H9 (cell line): Measurements from ENCODE around the gene SIL1. TPM values are rescaled to one million over a fixed set of nuclear protein-coding genes. Genes with fewer than 3 reads are reported as not detected.

Experiments used
- DNase-seq: peaks from one replicate; pipeline ENCODE4 v3.0.0-alpha.2; 2017
- H2AFZ ChIP-seq: one replicate; pipeline ENCODE4 v1.6.1; 2013; ENCODE audit warnings: mild to moderate bottlenecking, low read length, control low read depth, moderate library complexity
- H2AK5ac ChIP-seq: 2 replicates; pipeline ENCODE4 v1.6.1; 2013; ENCODE audit warnings: low read length, control low read depth, mixed read lengths; ENCODE audit not compliant: insufficient read length
- H2BK120ac ChIP-seq: one replicate; pipeline ENCODE4 v1.6.1; 2013; ENCODE audit warnings: low read depth, mild to moderate bottlenecking, low read length, control low read depth, inconsistent platforms; ENCODE audit not compliant: poor library complexity, severe bottlenecking
- H2BK12ac ChIP-seq: 2 replicates; pipeline ENCODE4 v1.6.1; 2013; ENCODE audit warnings: low read length, control low read depth, mixed read lengths, low read depth; ENCODE audit not compliant: insufficient read length
- H2BK15ac ChIP-seq: 2 replicates; pipeline ENCODE4 v1.6.1; 2013; ENCODE audit warnings: low read depth, low read length, control low read depth
- H2BK20ac ChIP-seq: one replicate; pipeline ENCODE4 v1.6.1; 2013; ENCODE audit warnings: low read depth, mild to moderate bottlenecking, low read length, control low read depth, inconsistent platforms; ENCODE audit not compliant: poor library complexity, severe bottlenecking
- H2BK5ac ChIP-seq: 2 replicates; pipeline ENCODE4 v1.6.1; 2013; ENCODE audit warnings: low read length, control low read depth, mixed read lengths; ENCODE audit not compliant: insufficient read length
- H3K14ac ChIP-seq: 2 replicates; pipeline ENCODE4 v1.6.1; 2013; ENCODE audit warnings: low read length, control low read depth; ENCODE audit not compliant: insufficient read depth
- H3K18ac ChIP-seq: 2 replicates; pipeline ENCODE4 v1.6.1; 2013; ENCODE audit warnings: low read depth, mild to moderate bottlenecking, mixed read lengths, low read length, control low read depth; ENCODE audit not compliant: insufficient read length
- H3K23ac ChIP-seq: 2 replicates; pipeline ENCODE4 v1.6.1; 2013; ENCODE audit warnings: low read length, control low read depth, mixed read lengths, low read depth; ENCODE audit not compliant: insufficient read length
- H3K23me2 ChIP-seq: 2 replicates; pipeline ENCODE4 v1.6.1; 2013; ENCODE audit warnings: low read depth, mild to moderate bottlenecking, mixed read lengths, low read length, control low read depth; ENCODE audit not compliant: insufficient read length, poor library complexity, severe bottlenecking
- H3K27ac ChIP-seq: 2 replicates; pipeline ENCODE4 v1.5.1; 2013; ENCODE audit warnings: low read length, control low read depth, mixed read lengths, low read depth; ENCODE audit not compliant: insufficient read length
- H3K27me3 ChIP-seq: 2 replicates; pipeline ENCODE4 v1.6.1; 2013; ENCODE audit warnings: low read length, control low read depth, inconsistent platforms; ENCODE audit not compliant: insufficient read depth
- H3K4ac ChIP-seq: 2 replicates; pipeline ENCODE4 v1.6.1; 2013; ENCODE audit warnings: low read depth, mild to moderate bottlenecking, control low read depth, inconsistent platforms, low read length, moderate library complexity
- H3K4me1 ChIP-seq: 2 replicates; pipeline ENCODE4 v1.6.1; 2013; ENCODE audit warnings: low read length, control low read depth, inconsistent platforms; ENCODE audit not compliant: insufficient read depth
- H3K4me2 ChIP-seq: 2 replicates; pipeline ENCODE4 v1.6.1; 2013; ENCODE audit warnings: low read length, control low read depth, mixed read lengths; ENCODE audit not compliant: insufficient read length, insufficient read depth
- H3K56ac ChIP-seq: 2 replicates; pipeline ENCODE4 v1.6.1; 2013; ENCODE audit warnings: low read depth, mild to moderate bottlenecking, mixed read lengths, low read length, control low read depth; ENCODE audit not compliant: insufficient read length
- H3K79me1 ChIP-seq: 2 replicates; pipeline ENCODE4 v1.6.1; 2013; ENCODE audit warnings: low read depth, mild to moderate bottlenecking, moderate library complexity, low read length, control low read depth, inconsistent platforms; ENCODE audit not compliant: insufficient read depth, poor library complexity, severe bottlenecking
- H3K79me2 ChIP-seq: 2 replicates; pipeline ENCODE4 v1.6.1; 2013; ENCODE audit warnings: low read length, control low read depth, inconsistent platforms; ENCODE audit not compliant: insufficient read depth
- H3K9ac ChIP-seq: 2 replicates; pipeline ENCODE4 v1.6.1; 2013; ENCODE audit warnings: low read length, control low read depth, mixed read lengths; ENCODE audit not compliant: insufficient read length; ENCODE audit errors: extremely low read depth
- H3K9me3 ChIP-seq: one replicate; pipeline ENCODE4 v1.6.1; 2013; ENCODE audit warnings: low read depth, low read length, inconsistent platforms; ENCODE audit not compliant: control insufficient read depth
- H3T11ph ChIP-seq: one replicate; pipeline ENCODE4 v1.6.1; 2013; ENCODE audit warnings: mild to moderate bottlenecking, low read length, control low read depth, inconsistent platforms
- H4K20me1 ChIP-seq: one replicate; pipeline ENCODE4 v1.6.1; 2013; ENCODE audit not compliant: control insufficient read depth, insufficient read length, insufficient read depth
- H4K5ac ChIP-seq: 2 replicates; pipeline ENCODE4 v1.6.1; 2013; ENCODE audit warnings: low read depth, mild to moderate bottlenecking, mixed read lengths, low read length, control low read depth; ENCODE audit not compliant: insufficient read length
- H4K8ac ChIP-seq: replicated peaks from 2 replicates; pipeline ENCODE4 v1.6.1; 2013; ENCODE audit warnings: low read length, control low read depth, mixed read lengths, low read depth; ENCODE audit not compliant: insufficient read length
- H4K91ac ChIP-seq: 2 replicates; pipeline ENCODE4 v1.6.1; 2013; ENCODE audit warnings: low read depth, mild to moderate bottlenecking, moderate library complexity, mixed read lengths, low read length, control low read depth; ENCODE audit not compliant: insufficient read length
- H3K27ac Mint-ChIP-seq, 3 experiments: 2 replicates in 2 of 3; 3 replicates in 1 of 3; pipeline ENCODE4 v1.8.0; 2020 to 2021; ENCODE audit warnings: mixed read lengths in 3 of 3, mild to moderate bottlenecking in 1 of 3, moderate library complexity in 1 of 3
- H3K27me3 Mint-ChIP-seq: 2 replicates; pipeline ENCODE4 v1.8.0; 2021; ENCODE audit warnings: low read depth, mild to moderate bottlenecking, moderate library complexity, mixed read lengths
- H3K36me3 Mint-ChIP-seq, 3 experiments: 2 replicates in 2 of 3; 3 replicates in 1 of 3; pipeline ENCODE4 v1.8.0; 2020 to 2021; ENCODE audit warnings: low read depth in 3 of 3, mixed read lengths in 3 of 3; ENCODE audit not compliant: insufficient read depth in 1 of 3
- H3K4me1 Mint-ChIP-seq, 2 experiments: 2 replicates each; pipeline ENCODE4 v1.8.0; 2020; ENCODE audit warnings: mixed read lengths in 2 of 2
- H3K4me3 Mint-ChIP-seq, 2 experiments: 2 replicates in 1 of 2; 3 replicates in 1 of 2; pipeline ENCODE4 v1.8.0; 2020 to 2021; ENCODE audit warnings: mild to moderate bottlenecking in 2 of 2, mixed read lengths in 2 of 2, moderate library complexity in 1 of 2
- H3K9me3 Mint-ChIP-seq, 2 experiments: 2 replicates in 1 of 2; 3 replicates in 1 of 2; pipeline ENCODE4 v1.8.0; 2020; ENCODE audit warnings: mild to moderate bottlenecking in 2 of 2, mixed read lengths in 2 of 2, moderate library complexity in 1 of 2
- WGBS: extraction: QIAGEN DNeasy Blood & Tissue Kit; methylation state at CpG from one replicate; pipeline ENCODE4 v1.1.7; 2013; ENCODE audit warnings: missing lambda C conversion rate, low lambda C conversion rate, mixed read lengths; ENCODE audit not compliant: insufficient read length; ENCODE audit errors: extremely low coverage; 5-methylcytosine and 5-hydroxymethylcytosine counted together
- long read RNA-seq: library from polyadenylated mRNA; unstranded; transcript quantifications from one replicate; pipeline ENCODE4 v2.0.0, GENCODE V29; 2020
- total RNA-seq: library from RNA; stranded (reverse); gene quantifications from 2 replicates; pipeline ENCODE4 v1.2.1, GENCODE V29; 2021
- TF ChIP-seq, protein P1 (sequence below): fragments of 200-600 bp; sonication (generic); conservative IDR thresholded peaks from 3 replicates; pipeline ENCODE4 v1.8.0; 2021; ENCODE audit warnings: antibody characterized with exemption, mild to moderate bottlenecking

SIL1 gene
- 10.6 and 14.4 TPM in 2 replicates for total RNA-seq
- long read RNA-seq, transcript SIL1-202 (10 exons, 1,923 nt) = major isoform, 82 of 135 reads
- long read RNA-seq, partial matches to known transcripts = 1 of 135 reads
- long read RNA-seq, other reads (novel, unspliced or antisense) = 49 of 135 reads

DNA sequence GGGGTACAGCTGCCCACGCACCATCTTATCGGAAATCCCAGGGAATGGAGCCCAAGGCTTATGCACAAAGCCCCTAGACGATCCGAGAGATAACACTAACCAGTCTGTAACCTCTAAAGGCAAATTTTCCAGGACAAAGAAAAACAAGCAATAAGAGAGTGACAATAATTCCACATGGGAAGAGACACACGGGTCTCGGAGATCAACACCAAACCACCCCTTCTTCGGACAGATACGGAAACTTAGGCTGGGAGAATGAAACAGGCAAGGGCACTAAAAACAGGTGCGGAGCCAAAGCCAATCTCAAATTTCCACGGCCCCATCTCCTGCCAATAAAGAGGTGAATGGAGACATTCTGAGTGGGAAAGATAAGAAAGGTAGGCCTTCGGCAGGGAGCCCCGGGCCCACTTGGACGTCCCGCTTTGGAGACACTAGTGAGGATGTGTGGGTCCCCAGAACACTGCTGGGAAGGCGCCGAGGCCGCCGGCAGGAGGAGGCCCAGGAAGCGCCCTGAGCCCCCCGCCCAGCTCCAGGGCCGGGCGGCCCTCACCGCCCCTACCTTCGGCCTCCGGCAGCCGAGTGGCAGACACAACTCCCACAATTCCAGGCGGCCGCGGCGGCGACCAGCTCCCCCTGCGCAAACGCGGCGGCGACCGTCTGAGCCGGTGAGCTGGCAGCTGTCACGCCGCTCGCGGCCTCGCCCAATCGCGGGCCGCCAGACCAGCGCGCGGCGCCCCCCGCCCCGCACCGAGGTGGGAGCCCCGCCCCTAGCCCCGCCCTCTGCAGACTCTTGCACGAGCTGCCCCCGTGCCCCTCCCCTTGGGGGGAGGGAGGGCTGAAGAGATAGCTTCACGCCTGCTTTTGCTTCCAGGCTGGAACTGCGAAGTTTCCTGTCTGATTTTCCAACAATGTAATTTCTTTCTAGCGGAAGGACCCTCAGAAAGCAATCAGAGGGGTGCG is at the start of gene SIL1:
Gene SIL1 (minus strand): TSS at position 659 of the 960 bp plus-strand sequence. CDS start 70,525 bp downstream, outside the sequence.
- H4K91ac ChIP-seq = no peak within 1 kb of the TSS
- H3K18ac ChIP-seq = peak within 1 kb of the TSS; percentile 2
- no peak within 1 kb of the TSS for H4K8ac ChIP-seq
- peaks cover 11 to 14% of the 10 kb centered on the region in 2 experiments for H3K4me1 Mint-ChIP-seq
- no peaks in the 10 kb centered on the region for H3K9me3 Mint-ChIP-seq
- H3K79me1 ChIP-seq = no peaks in the 10 kb centered on the region
- no peaks in the 10 kb centered on the region for H3K36me3 Mint-ChIP-seq
- H3K79me2 ChIP-seq = no peaks in the 10 kb centered on the region
- H3K4me1 ChIP-seq = peaks cover 4% of the 10 kb centered on the region; the same call in 1 of the 2 replicates
- no peak within 1 kb of the TSS for H2AK5ac ChIP-seq
- peak within 1 kb of the TSS; percentile 27 for H2BK120ac ChIP-seq
- peak within 1 kb of the TSS; percentile 71 to 81 for H3K4me3 Mint-ChIP-seq
- H3K27me3 ChIP-seq = no peaks in the 10 kb centered on the region
- H3K9me3 ChIP-seq = no peaks in the 10 kb centered on the region
- H3K9ac ChIP-seq = peak within 1 kb of the TSS; percentile 67
- peak within 1 kb of the TSS; percentile 93 to 96 (median 95) for H3K27ac Mint-ChIP-seq
- H2BK12ac ChIP-seq = no peak within 1 kb of the TSS
- TF ChIP-seq, protein P1, sequence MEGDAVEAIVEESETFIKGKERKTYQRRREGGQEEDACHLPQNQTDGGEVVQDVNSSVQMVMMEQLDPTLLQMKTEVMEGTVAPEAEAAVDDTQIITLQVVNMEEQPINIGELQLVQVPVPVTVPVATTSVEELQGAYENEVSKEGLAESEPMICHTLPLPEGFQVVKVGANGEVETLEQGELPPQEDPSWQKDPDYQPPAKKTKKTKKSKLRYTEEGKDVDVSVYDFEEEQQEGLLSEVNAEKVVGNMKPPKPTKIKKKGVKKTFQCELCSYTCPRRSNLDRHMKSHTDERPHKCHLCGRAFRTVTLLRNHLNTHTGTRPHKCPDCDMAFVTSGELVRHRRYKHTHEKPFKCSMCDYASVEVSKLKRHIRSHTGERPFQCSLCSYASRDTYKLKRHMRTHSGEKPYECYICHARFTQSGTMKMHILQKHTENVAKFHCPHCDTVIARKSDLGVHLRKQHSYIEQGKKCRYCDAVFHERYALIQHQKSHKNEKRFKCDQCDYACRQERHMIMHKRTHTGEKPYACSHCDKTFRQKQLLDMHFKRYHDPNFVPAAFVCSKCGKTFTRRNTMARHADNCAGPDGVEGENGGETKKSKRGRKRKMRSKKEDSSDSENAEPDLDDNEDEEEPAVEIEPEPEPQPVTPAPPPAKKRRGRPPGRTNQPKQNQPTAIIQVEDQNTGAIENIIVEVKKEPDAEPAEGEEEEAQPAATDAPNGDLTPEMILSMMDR = no peak
- H3K23me2 ChIP-seq = peaks cover 7% of the 10 kb centered on the region
- H2BK20ac ChIP-seq = no peak within 1 kb of the TSS
- H3K4me2 ChIP-seq = peak within 1 kb of the TSS; percentile 67
- no peak within 1 kb of the TSS for H3K27ac ChIP-seq
- no peak within 1 kb of the TSS for H2BK5ac ChIP-seq
- H2AFZ ChIP-seq = peak within 1 kb of the TSS; percentile 99
- H3K23ac ChIP-seq = no peak within 1 kb of the TSS
- DNase-seq = peak; percentile 99
- no peak within 1 kb of the TSS for H3K4ac ChIP-seq
- no peak within 1 kb of the TSS for H2BK15ac ChIP-seq
- WGBS = no CpG with 5 or more reads among the region's 61 CpGs
- no peak within 1 kb of the TSS for H3K56ac ChIP-seq
- no peaks in the 10 kb centered on the region for H4K20me1 ChIP-seq
- no peak within 1 kb of the TSS for H4K5ac ChIP-seq
- H3K27me3 Mint-ChIP-seq = no peaks in the 10 kb centered on the region
- no peak within 1 kb of the TSS for H3K14ac ChIP-seq
- no peak within 1 kb of the TSS for H3T11ph ChIP-seq
